Kidney glomerular epithelial cell (primary cell): ENCODE results near the gene PCDHGA7.
"Not testable (repeated sequence)": the region's sequence is repeated elsewhere in the genome, so short reads cannot be mapped to it uniquely, and the experiment has no call there.

Experiments
- DNase-seq: peaks from one replicate; lab custom pipeline; 2025; lab: John Stamatoyannopoulos, UW

Gene PCDHGA7

DNA sequence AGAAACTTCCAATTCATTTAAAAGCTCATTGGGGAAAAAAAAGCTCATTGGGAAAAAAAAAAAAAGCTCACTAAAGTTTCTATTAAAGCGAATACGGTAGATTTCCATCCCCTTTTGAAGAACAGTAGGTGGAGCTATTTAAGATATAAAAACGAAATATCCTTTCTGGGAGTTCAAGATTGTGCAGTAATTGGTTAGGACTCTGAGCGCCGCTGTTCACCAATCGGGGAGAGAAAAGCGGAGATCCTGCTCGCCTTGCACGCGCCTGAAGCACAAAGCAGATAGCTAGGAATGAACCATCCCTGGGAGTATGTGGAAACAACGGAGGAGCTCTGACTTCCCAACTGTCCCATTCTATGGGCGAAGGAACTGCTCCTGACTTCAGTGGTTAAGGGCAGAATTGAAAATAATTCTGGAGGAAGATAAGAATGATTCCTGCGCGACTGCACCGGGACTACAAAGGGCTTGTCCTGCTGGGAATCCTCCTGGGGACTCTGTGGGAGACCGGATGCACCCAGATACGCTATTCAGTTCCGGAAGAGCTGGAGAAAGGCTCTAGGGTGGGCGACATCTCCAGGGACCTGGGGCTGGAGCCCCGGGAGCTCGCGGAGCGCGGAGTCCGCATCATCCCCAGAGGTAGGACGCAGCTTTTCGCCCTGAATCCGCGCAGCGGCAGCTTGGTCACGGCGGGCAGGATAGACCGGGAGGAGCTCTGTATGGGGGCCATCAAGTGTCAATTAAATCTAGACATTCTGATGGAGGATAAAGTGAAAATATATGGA, 48.0 kb downstream of the PCDHGA7 start, which contains the start of gene PCDHGA12:
TSS of gene PCDHGA12 (plus strand) at position 176 of the 782 bp plus-strand sequence. CDS start at position 429, 253 bp downstream.
- no peak for DNase-seq

DNA sequence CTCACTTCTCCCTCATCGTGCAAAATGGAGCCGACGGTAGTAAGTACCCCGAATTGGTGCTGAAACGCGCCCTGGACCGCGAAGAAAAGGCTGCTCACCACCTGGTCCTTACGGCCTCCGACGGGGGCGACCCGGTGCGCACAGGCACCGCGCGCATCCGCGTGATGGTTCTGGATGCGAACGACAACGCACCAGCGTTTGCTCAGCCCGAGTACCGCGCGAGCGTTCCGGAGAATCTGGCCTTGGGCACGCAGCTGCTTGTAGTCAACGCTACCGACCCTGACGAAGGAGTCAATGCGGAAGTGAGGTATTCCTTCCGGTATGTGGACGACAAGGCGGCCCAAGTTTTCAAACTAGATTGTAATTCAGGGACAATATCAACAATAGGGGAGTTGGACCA, 48.7 kb downstream of the PCDHGA7 start:
- no peak for DNase-seq

GRCh38 chr5:141432308-141432707, 49.8 kb downstream of the PCDHGA7 start:
- DNase-seq: not testable (repeated sequence)

DNA sequence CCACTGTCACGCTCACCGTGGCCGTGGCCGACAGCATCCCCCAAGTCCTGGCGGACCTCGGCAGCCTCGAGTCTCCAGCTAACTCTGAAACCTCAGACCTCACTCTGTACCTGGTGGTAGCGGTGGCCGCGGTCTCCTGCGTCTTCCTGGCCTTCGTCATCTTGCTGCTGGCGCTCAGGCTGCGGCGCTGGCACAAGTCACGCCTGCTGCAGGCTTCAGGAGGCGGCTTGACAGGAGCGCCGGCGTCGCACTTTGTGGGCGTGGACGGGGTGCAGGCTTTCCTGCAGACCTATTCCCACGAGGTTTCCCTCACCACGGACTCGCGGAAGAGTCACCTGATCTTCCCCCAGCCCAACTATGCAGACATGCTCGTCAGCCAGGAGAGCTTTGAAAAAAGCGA, 50.2 kb downstream of the PCDHGA7 start:
- DNase-seq: not testable (repeated sequence)

- no peak for DNase-seq
Measured at GRCh38 chr5:141434006-141434405, 51.5 kb downstream of the PCDHGA7 start.
